Measurements from ENCODE around the gene CRYBG3. TPM values are rescaled to one million over a fixed set of nuclear protein-coding genes. Genes with fewer than 3 reads are reported as not detected.

CRYBG3 gene
- polyA plus RNA-seq, 1 donor (not counting 4 experiments of a cell fraction or from before 2014, with no cell fraction given), result 6.9 TPM

DNA sequence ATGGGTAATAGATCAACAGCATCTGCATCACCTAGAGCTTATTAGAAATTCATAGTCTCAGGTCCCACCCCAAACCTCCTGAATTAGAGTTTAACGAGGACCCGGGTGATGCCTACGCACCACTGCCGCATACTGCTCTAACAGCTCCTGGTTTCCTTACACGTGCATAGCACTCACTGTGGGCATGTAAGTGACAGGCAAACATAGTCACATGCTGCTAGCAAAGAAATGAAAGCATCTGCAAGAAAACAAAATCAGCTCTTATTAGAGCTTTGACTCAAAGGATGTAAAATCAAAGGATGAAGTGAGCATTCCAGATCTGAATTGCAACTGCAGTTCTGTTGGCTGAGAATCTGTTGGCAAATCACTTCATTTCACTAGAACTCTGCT lies 169.5 kb downstream of the CRYBG3 start:
- Histone ChIP-seq H3K27ac (ENCODE audit: control insufficient read depth, insufficient read depth, low read length) (no peak overlapping the region), H2AFZ (ENCODE audit: control insufficient read depth, low read length) (no peak overlapping the region), H3K27me3 (ENCODE audit: control insufficient read depth, extremely low read depth, insufficient read depth, low read length) (no peaks in the 10 kb centered on the region), H3K79me2 (ENCODE audit: control insufficient read depth, insufficient read depth, low read length) (no peaks in the 10 kb centered on the region), H3K9me1 (ENCODE audit: control insufficient read depth, extremely low read depth, insufficient read depth, low read length) (no peaks in the 10 kb centered on the region), H3K36me3 (ENCODE audit: control insufficient read depth in 2 of 2, extremely low read depth in 1 of 2, insufficient read depth in 2 of 2, low read length in 2 of 2) (no peaks in the 10 kb centered on the region), H3K4me3 (ENCODE audit: control insufficient read depth in 2 of 3, extremely low read depth in 1 of 3, insufficient read depth in 2 of 3, low read depth in 1 of 3, low read length in 3 of 3) (no peak overlapping the region), H3K4me2 (ENCODE audit: control insufficient read depth, extremely low read depth, insufficient read depth, low read depth, low read length) (no peak overlapping the region), H3K4me1 (ENCODE audit: control insufficient read depth, extremely low read depth, insufficient read depth, low read length) (no peaks in the 10 kb centered on the region), H3K9ac (ENCODE audit: control insufficient read depth, extremely low read depth, insufficient read depth, low read length) (no peak overlapping the region), H4K20me1 (ENCODE audit: control insufficient read depth, extremely low read depth, insufficient read depth, low read length) (no peaks in the 10 kb centered on the region), H3K9me3 (ENCODE audit: control insufficient read depth, low read depth, low read length) (no peaks in the 10 kb centered on the region)
- DNase-seq (ENCODE audit: low read depth, low spot score), result no peak
- dilution Hi-C loops (cut with MboI; ENCODE audit: extremely low pct_ligation_motif_present, low sequenced_read_pairs), result no loop called here
- TF ChIP-seq, protein P1, sequence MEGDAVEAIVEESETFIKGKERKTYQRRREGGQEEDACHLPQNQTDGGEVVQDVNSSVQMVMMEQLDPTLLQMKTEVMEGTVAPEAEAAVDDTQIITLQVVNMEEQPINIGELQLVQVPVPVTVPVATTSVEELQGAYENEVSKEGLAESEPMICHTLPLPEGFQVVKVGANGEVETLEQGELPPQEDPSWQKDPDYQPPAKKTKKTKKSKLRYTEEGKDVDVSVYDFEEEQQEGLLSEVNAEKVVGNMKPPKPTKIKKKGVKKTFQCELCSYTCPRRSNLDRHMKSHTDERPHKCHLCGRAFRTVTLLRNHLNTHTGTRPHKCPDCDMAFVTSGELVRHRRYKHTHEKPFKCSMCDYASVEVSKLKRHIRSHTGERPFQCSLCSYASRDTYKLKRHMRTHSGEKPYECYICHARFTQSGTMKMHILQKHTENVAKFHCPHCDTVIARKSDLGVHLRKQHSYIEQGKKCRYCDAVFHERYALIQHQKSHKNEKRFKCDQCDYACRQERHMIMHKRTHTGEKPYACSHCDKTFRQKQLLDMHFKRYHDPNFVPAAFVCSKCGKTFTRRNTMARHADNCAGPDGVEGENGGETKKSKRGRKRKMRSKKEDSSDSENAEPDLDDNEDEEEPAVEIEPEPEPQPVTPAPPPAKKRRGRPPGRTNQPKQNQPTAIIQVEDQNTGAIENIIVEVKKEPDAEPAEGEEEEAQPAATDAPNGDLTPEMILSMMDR (optimal IDR thresholded peaks at IDR 0.05 in 1 of 3, IDR thresholded peaks at IDR 0.05 in 1 of 3, conservative IDR thresholded peaks at IDR 0.05 in 1 of 3; ENCODE audit: extremely low read depth in 1 of 3, insufficient read depth in 2 of 3, low read length in 3 of 3), result no peak
- TF ChIP-seq EZH2 (IDR thresholded peaks at IDR 0.05; ENCODE audit: low read length), result no peak
- no peak for FAIRE-seq

DNA sequence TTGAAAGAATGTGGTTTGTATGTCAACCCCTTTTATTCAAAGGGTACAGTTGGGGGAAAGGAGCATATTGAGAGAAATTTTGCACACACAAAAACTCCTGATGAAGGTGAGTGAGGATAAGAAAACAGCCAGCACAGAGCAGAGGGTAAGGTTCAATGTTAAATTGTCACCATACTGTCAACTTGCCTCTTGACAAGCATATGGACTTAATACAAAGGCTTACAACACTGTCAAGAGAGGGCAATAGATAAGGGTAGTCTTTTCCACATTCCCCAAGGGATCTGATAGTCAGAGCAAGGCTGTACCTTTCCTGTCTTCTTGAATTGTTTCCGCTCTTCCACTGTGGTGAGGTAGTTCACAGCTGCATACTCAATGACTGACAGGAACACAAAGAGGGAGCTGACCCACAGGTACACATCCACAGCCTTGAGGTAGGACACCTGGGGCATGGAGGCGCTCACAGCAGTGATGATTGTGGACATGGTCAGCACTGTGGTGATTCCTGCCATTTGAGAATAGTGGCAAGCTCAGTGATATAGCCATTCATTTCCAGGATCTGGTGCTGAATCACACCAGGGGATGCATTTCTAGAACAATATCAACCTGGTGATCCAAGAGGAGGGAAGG lies 170.8 kb downstream of the CRYBG3 start:
- Histone ChIP-seq H3K9me1 (ENCODE audit: control insufficient read depth, extremely low read depth, insufficient read depth, low read length) (no peaks in the 10 kb centered on the region), H3K4me1 (ENCODE audit: control insufficient read depth, extremely low read depth, insufficient read depth, low read length) (no peaks in the 10 kb centered on the region), H3K4me2 (ENCODE audit: control insufficient read depth, extremely low read depth, insufficient read depth, low read depth, low read length) (no peak overlapping the region), H3K9me3 (ENCODE audit: control insufficient read depth, low read depth, low read length) (no peaks in the 10 kb centered on the region), H3K9ac (ENCODE audit: control insufficient read depth, extremely low read depth, insufficient read depth, low read length) (no peak overlapping the region), H4K20me1 (ENCODE audit: control insufficient read depth, extremely low read depth, insufficient read depth, low read length) (no peaks in the 10 kb centered on the region), H3K27me3 (ENCODE audit: control insufficient read depth, extremely low read depth, insufficient read depth, low read length) (no peaks in the 10 kb centered on the region), H3K4me3 (ENCODE audit: control insufficient read depth in 2 of 3, extremely low read depth in 1 of 3, insufficient read depth in 2 of 3, low read depth in 1 of 3, low read length in 3 of 3) (no peak overlapping the region), H2AFZ (ENCODE audit: control insufficient read depth, low read length) (no peak overlapping the region), H3K79me2 (ENCODE audit: control insufficient read depth, insufficient read depth, low read length) (no peaks in the 10 kb centered on the region), H3K27ac (ENCODE audit: control insufficient read depth, insufficient read depth, low read length) (no peak overlapping the region), H3K36me3 (ENCODE audit: control insufficient read depth in 2 of 2, extremely low read depth in 1 of 2, insufficient read depth in 2 of 2, low read length in 2 of 2) (no peaks in the 10 kb centered on the region)
- no peak for TF ChIP-seq EZH2 (IDR thresholded peaks at IDR 0.05; ENCODE audit: low read length)
- TF ChIP-seq, protein P1 (optimal IDR thresholded peaks at IDR 0.05 in 1 of 3, IDR thresholded peaks at IDR 0.05 in 1 of 3, conservative IDR thresholded peaks at IDR 0.05 in 1 of 3; ENCODE audit: extremely low read depth in 1 of 3, insufficient read depth in 2 of 3, low read length in 3 of 3), result no peak
- DNase-seq (ENCODE audit: low read depth, low spot score), result no peak
- dilution Hi-C loops (cut with MboI; ENCODE audit: extremely low pct_ligation_motif_present, low sequenced_read_pairs), result no loop called here
- FAIRE-seq, result no peak
